DOHH2 (cell line): ENCODE data around the gene RABIF.
"Not testable (repeated sequence)": the region's sequence is repeated elsewhere in the genome, so short reads cannot be mapped to it uniquely, and the experiment has no call there.

Experiments used
- H3F3A ChIP-seq: fragments of 200-600 bp; sonication (generic), shearing (Covaris generic); 2 replicates; pipeline ENCODE4 v1.6.0; 2016; ENCODE audit warnings: antibody characterized with exemption, mild to moderate bottlenecking; ENCODE audit not compliant: control insufficient read depth, insufficient read depth
- H3K27ac ChIP-seq: fragments of 200-600 bp; sonication (generic); 2 replicates; pipeline ENCODE4 v1.5.1; 2014; ENCODE audit warnings: low read depth, mild to moderate bottlenecking, low read length, moderate library complexity
- H3K27me3 ChIP-seq: fragments of 200-600 bp; sonication (generic); 2 replicates; pipeline ENCODE4 v1.6.1; 2014; ENCODE audit warnings: mild to moderate bottlenecking, low read length, mixed read lengths; ENCODE audit not compliant: control insufficient read depth
- H3K36me3 ChIP-seq: fragments of 200-600 bp; sonication (generic); 2 replicates; pipeline ENCODE4 v1.6.1; 2014; ENCODE audit warnings: mild to moderate bottlenecking, low read length, moderate library complexity, mixed read lengths; ENCODE audit not compliant: control insufficient read depth
- H3K4me1 ChIP-seq: fragments of 200-600 bp; sonication (generic); 2 replicates; pipeline ENCODE4 v1.6.1; 2014; ENCODE audit warnings: mild to moderate bottlenecking, low read length, mixed read lengths; ENCODE audit not compliant: control insufficient read depth
- H3K4me2 ChIP-seq: fragments of 200-600 bp; sonication (generic); 2 replicates; pipeline ENCODE4 v1.6.0; 2014; ENCODE audit warnings: mild to moderate bottlenecking, low read length, moderate library complexity
- H3K4me3 ChIP-seq: fragments of 200-600 bp; sonication (generic); 2 replicates; pipeline ENCODE4 v1.5.1; 2014; ENCODE audit warnings: mild to moderate bottlenecking, low read length, mixed read lengths
- H3K79me2 ChIP-seq: fragments of 200-600 bp; sonication (generic); 2 replicates; pipeline ENCODE4 v1.6.1; 2014; ENCODE audit warnings: mild to moderate bottlenecking, low read length, mixed read lengths; ENCODE audit not compliant: control insufficient read depth
- H3K9me2 ChIP-seq: fragments of 200-600 bp; sonication (generic); replicated peaks from 2 replicates; pipeline ENCODE4 v1.6.1; 2014; ENCODE audit warnings: mild to moderate bottlenecking, low read length, mixed read lengths; ENCODE audit not compliant: control insufficient read depth
- H3K9me3 ChIP-seq: fragments of 200-600 bp; sonication (generic); 2 replicates; pipeline ENCODE4 v1.6.1; 2014; ENCODE audit warnings: antibody characterized with exemption, low read length, mixed read lengths; ENCODE audit not compliant: control insufficient read depth, insufficient read depth
- H4K20me1 ChIP-seq: fragments of 200-600 bp; sonication (generic); 2 replicates; pipeline ENCODE4 v1.6.0; 2014; ENCODE audit warnings: low read depth, mild to moderate bottlenecking, antibody characterized with exemption, low read length, moderate library complexity; ENCODE audit not compliant: control insufficient read depth, insufficient read depth
- CTCF ChIP-seq: fragments of 200-600 bp; sonication (generic); IDR thresholded peaks from one replicate; pipeline ENCODE4 v1.5.1; 2014; ENCODE audit warnings: antibody characterized with exemption, mild to moderate bottlenecking, low read depth, low read length; ENCODE audit not compliant: poor library complexity, severe bottlenecking
- EZH2phosphoT487 ChIP-seq: fragments of 200-600 bp; sonication (generic); IDR thresholded peaks from 2 replicates; pipeline ENCODE4 v1.6.1; 2017; ENCODE audit warnings: borderline replicate concordance, mild to moderate bottlenecking, antibody characterized with exemption, low read length, moderate library complexity, mixed read lengths

Gene RABIF

GRCh38 chr1:202834771-202835547 is 54.0 kb downstream of the RABIF start:
- H3K27me3 ChIP-seq = peaks cover 33% of the 10 kb centered on the region
- no peaks in the 10 kb centered on the region for H3K9me2 ChIP-seq
- H3K79me2 ChIP-seq = no peaks in the 10 kb centered on the region
- H3K27ac ChIP-seq = no peak overlapping the region
- H3K36me3 ChIP-seq = no peaks in the 10 kb centered on the region
- H3F3A ChIP-seq = no peaks in the 10 kb centered on the region
- no peaks in the 10 kb centered on the region for H4K20me1 ChIP-seq
- TF ChIP-seq CTCF = no peak
- TF ChIP-seq EZH2phosphoT487 = no peak
- H3K9me3 ChIP-seq = no peaks in the 10 kb centered on the region
- no peaks in the 10 kb centered on the region for H3K4me1 ChIP-seq
- no peak overlapping the region for H3K4me3 ChIP-seq
- no peak overlapping the region for H3K4me2 ChIP-seq

DNA sequence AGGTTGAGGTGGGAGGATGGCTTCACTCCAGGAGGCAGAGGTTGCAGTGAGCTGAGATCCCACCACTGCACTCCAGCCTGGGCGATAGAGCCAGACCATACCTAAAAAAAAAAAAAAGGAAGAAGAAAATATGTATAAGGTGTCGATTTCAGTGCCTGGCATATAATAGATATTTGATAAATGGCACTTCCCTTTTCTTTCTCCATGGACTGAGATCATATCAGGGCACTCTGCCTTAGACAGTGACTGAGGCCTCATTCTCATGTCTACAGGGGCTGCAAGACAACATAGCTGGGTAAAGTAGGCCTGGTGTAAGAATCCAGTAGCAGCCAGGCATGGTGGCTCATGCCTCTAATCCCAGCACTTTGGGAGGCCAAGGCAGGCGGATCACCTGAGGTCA is 57.0 kb downstream of the RABIF start:
- H3K36me3 ChIP-seq = no peaks in the 10 kb centered on the region
- H3K27ac ChIP-seq = no peak overlapping the region
- H4K20me1 ChIP-seq = no peaks in the 10 kb centered on the region
- TF ChIP-seq CTCF = no peak
- TF ChIP-seq EZH2phosphoT487 = no peak
- H3K4me2 ChIP-seq = no peak overlapping the region
- no peaks in the 10 kb centered on the region for H3K9me2 ChIP-seq
- no peaks in the 10 kb centered on the region for H3F3A ChIP-seq
- H3K79me2 ChIP-seq = no peaks in the 10 kb centered on the region
- no peaks in the 10 kb centered on the region for H3K9me3 ChIP-seq
- peaks cover 3% of the 10 kb centered on the region; the same call in 1 of the 2 replicates for H3K4me1 ChIP-seq
- H3K4me3 ChIP-seq = no peak overlapping the region
- peaks cover 25% of the 10 kb centered on the region for H3K27me3 ChIP-seq

GRCh38 chr1:202829223-202829622 is 59.7 kb downstream of the RABIF start:
- H3K4me2 ChIP-seq, H3K27ac ChIP-seq, H3F3A ChIP-seq, H3K4me1 ChIP-seq, H3K36me3 ChIP-seq, H4K20me1 ChIP-seq, H3K79me2 ChIP-seq, H3K9me2 ChIP-seq, H3K9me3 ChIP-seq, H3K4me3 ChIP-seq: not testable (repeated sequence)
- H3K27me3 ChIP-seq = peaks cover 10% of the 10 kb centered on the region
